ENCODE data around the gene ATP8A2.

Gene ATP8A2

GRCh38 chr13:25689539-25689938 is 317.8 kb downstream of the ATP8A2 start:
- no peak for DNase-seq

DNA sequence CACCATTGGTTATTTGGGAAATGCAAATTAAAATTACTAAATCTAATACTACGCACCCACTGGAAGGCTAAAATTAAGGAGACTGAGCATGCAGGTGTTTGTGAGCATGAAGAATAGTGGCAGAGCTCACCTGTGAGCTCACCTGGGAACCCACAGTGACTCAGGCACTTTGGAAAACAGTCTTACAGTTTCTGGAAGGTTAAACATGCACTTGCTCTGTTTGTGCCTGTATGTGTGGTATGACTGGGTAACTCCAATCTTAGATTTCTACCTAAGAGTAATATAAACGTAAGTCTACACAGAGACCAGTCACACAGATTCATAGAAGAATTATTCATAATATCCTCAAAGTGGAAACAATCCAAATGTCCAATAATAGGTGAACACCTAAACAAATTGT is 318.8 kb downstream of the ATP8A2 start:
- DNase-seq = no peak

DNA sequence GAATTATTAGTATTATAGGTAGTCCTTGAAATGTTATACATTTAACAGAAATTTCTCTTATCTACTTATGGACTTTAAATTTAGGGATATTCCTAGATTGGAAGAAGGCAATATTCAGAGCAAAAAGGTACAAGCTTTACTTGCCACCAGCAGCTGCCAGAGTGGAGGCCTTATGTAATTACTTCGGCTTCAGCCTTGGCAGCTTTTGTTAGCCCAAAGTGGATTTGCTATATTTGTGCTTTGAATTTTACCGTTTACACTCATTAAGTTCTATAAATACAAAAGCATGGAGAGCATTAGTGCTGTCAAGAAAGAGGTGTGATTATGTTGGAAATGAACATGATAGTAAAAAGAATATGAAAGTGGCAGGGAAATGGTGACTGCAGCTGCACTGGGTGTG is 319.9 kb downstream of the ATP8A2 start:
- no peak for DNase-seq

DNA sequence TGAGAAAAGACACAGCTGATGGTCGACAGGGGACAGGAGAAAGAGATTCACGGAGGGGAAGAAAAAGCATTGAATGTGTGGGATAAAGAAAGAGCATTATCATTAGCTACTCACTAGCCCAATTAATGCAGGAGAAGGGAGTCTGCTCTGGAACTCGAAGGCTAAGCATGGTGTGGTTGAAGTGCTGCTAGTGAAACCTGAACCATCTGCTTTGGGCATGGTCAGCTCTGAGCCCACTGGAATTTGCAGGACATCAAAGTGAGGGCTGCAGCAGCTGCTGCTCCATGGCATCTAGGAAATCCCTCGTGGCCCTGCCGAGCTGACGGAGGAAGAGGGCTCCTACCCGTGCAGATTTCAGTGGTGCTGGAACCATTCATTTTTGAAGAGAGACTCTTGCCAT is 320.3 kb downstream of the ATP8A2 start:
- DNase-seq = no peak

GRCh38 chr13:25699056-25699455 is 327.3 kb downstream of the ATP8A2 start:
- no peak for DNase-seq

GRCh38 chr13:25699600-25699999 is 327.8 kb downstream of the ATP8A2 start:
- DNase-seq = no peak

- no peak for DNase-seq
Observed at GRCh38 chr13:25701304-25701703, 329.5 kb downstream of the ATP8A2 start.

- no peak for DNase-seq
Observed at GRCh38 chr13:25702386-25702785, 330.6 kb downstream of the ATP8A2 start.

- no peak for DNase-seq
Observed at GRCh38 chr13:25707726-25708125, 336.0 kb downstream of the ATP8A2 start.

DNA sequence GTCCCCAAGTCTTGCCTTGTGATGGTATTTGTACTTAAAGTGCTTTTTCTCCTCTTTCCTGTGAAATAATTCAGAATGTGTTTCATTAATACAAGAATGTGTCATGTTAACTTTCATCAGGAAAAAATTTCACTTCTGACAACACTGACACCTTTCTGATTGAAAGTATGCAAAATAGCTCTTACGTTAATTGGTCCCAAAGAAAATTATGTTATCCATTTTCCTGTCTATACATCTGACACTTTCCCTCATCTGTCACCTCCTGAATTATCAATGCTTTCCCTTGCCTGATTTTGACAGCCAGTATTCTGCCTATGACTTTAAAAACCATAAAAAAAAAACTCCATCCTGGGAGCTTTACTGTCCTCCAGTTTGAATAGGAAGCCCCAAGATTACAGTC is 336.5 kb downstream of the ATP8A2 start:
- DNase-seq = no peak

- DNase-seq = no peak
Observed at GRCh38 chr13:25709088-25709487, 337.3 kb downstream of the ATP8A2 start.

DNA sequence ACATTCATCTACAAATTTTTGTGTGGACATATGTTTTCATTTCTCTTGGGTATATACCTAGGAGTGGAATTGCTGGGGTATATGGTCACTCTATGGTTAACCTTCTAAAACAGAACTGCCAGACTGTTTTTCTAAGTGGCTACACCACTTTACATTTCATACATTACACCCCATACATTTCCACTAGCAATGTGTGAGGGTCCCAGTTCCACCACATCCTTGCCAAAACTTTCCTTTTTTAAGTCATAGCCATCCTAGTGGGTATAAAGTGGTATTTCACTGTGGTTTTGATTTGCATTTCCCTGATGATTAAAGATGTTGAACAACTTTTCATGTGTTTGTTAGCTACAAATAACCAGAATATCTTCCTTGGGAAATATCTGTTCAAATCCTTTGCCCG is 344.0 kb downstream of the ATP8A2 start:
- no peak for DNase-seq

- no peak for DNase-seq
Observed at GRCh38 chr13:25717666-25718197, 346.0 kb downstream of the ATP8A2 start.

- no peak for DNase-seq
Observed at GRCh38 chr13:25719666-25720065, 347.9 kb downstream of the ATP8A2 start.

DNA sequence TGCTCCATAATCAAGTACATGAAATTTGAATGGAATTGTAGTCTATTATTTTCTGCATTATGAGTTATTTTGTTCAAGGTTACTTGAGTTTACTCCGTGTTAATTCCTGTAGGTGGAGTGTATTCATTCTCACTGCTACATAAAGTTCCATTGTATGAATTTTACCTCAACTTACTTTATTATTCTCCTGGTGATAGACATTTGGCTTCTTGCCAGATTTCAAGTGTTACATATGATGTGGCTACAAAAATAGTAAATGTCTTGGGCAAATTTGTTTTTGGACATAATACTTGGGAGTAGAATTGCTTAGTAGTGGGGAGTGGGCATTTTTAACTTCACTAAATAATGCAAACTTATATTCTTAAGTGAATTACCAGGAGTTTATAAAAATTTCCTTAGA is 351.1 kb downstream of the ATP8A2 start:
- no peak for DNase-seq

DNA sequence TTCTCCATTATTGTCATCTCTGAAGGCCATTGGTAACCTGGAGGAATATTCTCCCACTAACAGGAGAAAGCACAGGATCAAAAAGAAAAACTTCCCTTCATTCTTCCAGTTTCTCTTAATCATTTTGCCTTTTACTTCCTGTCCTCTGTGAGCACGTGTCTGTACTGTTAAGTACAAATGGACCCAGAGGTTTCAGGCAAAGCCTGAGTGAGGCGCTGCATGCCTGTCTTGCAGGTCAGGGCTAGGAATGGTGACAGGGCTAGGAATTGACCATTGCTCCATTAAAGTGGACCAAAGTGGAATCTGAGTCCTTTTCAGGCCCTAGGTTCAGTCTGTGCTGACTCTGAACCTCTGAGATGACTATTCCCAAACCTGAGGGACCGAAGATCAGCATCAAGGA is 353.3 kb downstream of the ATP8A2 start:
- DNase-seq = no peak

- DNase-seq = no peak
Observed at GRCh38 chr13:25727250-25727649, 355.5 kb downstream of the ATP8A2 start.

- DNase-seq = no peak
Observed at GRCh38 chr13:25727810-25728209, 356.0 kb downstream of the ATP8A2 start.

DNA sequence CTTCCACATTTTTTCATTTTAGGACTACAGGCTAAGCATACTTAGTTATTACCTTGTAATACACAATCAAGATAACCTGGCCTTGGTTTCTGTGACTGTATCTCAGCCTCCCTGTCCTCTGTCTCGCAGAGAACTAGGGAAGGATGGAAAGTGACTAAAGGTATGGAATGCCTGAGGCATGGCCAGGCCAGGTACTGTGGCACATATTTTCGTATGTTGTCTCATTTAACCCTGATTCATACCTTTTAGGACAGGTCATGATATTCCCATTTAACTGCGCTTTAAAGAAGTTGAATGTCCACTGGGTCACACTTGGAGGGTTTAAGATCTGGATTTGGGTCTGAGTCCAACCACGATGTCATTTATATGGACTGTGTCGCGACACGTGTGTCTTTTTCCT is 357.4 kb downstream of the ATP8A2 start:
- DNase-seq = no peak

DNA sequence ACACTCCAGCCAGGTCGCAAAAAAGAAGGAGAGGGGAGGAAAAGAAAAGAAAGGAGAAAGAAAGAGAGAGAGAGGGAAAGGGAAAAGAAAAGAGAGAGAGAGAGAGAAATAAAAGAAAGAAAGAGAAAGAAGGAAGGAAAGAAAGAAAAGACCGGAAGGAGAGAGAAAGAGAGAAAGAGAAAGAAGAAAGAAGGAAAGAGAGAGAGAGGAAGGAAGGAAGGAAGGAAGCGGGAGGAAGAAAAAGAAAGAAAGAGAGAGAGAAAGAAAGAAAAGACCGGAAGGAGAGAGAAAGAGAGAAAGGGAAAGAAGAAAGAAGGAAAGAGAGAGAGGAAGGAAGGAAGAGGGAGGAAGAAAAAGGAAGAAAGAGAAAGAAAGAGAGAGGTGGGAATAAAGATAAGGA is 359.3 kb downstream of the ATP8A2 start:
- no peak for DNase-seq

DNA sequence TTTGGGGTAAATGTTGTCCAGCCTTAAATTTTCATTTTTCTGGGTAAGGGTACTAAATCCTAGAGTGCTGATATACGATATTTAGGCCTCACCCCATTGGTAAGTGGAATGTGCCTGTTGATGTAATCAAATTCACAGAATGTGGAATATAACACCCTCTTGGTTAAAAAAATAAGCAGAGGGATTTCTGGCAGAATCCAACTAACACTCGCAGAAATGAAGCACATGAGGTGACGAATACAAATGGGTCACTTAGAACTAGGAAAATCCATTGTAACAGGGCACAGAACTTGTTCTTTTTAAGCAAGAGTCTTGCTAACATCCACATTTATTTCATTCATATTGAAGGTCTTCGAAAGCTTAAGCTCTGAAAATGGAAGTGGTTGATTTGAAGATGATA is 359.8 kb downstream of the ATP8A2 start:
- no peak for DNase-seq

DNA sequence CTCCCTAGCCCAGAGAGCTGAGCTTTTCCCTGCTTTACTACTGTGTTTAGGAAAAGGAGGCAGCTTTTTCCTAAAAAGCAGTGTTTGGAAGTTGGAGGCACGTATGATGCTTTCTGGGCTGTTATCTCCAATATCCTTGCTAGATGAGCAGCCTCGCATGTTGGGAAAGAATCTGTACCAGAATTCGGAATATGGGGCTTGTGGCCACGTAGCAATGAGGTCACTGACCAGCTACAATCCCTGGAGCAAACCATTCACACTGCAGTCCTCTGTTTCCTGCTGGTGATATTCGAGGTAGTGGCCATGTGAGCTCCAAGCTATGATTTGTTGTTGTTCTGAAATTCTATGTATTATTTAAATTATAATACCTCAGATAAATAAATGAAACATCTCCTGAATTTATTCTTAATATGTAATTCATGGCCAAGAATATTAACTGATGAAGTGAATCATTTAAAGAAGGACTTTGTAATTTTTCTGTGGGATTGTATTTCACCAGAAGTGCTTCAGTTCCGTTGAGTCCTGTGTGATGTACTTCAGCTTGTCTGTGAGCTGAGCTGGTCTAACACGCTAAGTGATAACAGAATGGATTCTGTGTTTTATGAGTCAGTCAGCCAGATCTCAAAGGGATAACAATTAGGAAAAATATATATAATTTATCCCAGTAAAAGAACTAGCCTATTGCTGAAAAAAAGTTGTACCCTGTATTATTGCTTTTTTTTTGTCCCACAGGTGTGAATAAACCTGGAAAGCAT is 360.5 kb downstream of the ATP8A2 start:
- no peak for DNase-seq

DNA sequence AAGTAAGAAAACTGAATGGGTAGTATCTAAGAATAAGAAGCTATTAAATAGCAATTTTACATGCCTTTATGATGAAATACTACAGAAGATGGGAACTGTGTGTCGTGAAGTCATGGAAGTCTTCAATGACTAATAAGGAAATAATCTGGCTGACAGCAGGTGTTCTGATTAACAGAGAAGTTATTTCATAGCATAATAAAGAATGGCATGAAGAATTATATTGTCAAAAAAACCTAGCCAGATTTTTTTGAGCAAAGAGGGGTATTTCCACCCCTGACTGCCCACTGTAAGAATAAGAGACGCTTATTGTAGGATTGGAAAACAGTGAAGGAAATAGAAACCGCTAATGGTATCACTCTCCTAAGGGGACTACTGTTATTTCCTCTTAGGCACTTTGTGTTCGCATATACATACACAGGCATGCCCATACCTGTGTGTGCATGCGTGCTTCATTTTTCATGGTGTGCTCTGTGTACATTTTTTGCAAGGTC is 361.3 kb downstream of the ATP8A2 start:
- DNase-seq = no peak

DNA sequence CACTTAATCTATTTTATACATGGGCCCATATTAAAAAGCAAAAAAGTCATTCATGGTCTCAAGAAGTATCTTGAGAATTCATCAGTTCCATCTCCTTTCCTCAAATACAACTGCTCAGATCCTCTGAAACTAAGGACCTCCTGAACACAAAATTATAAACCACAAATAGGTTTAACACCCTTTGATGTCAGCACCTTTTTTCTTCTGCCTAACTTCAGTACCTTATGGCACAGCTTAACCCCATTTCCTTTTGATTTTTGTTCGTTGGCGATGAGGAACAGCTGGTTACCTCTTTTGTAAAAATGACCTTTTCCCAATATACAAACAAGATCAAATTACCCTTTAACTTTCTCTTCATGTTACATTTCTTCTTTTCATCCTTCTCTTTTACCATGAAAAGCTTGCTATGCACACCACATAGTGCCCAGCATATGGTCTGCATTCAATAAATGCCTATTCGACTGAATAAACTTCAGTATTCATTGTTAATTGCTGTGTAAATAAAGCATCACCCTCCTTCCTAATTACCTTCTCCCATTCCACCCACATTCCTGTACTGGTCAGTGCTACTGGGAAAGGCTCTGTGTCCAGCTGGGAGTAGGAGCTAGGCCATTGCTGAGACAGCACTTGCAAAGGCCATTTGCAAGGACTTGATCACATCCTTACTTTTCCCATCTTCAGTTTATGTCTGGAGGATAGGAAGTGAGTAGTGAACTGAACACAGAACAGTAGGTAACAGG is 362.1 kb downstream of the ATP8A2 start:
- DNase-seq = no peak
